ENCODE data around the gene GPR15LG. TPM values are rescaled to one million over a fixed set of nuclear protein-coding genes. Genes with fewer than 3 reads are reported as not detected.

GPR15LG gene
- total RNA-seq, 4 donors from 2014 or later: 10.3 to 25.8 (median 19.7) TPM

DNA sequence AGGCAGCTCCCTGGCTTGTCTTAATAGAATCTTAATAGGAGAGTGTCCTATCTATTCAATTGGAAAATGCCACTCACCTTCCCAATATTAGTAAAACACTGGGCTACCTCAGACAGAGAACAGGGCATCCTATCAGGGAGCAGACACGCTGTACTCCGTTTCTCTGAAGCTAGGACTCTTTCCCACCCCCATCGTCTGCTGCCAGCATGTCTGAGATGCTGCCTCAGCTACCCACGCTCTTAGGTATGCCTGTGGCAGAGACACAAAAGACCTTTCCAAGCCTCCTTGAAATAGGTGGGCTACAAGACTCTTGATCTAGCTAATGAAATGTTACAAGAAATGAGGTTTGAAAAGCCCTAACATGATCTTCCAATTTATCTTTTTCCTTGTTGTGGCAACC, 54.2 kb downstream of the GPR15LG start:
- intact Hi-C loops (cut with DNase I; ENCODE audit: low total_unique reads): no loop called here
- no peak overlapping the region for H3K4me3 ChIP-seq (ENCODE audit: low read depth, poor library complexity, severe bottlenecking)
- TF ChIP-seq, protein P1, sequence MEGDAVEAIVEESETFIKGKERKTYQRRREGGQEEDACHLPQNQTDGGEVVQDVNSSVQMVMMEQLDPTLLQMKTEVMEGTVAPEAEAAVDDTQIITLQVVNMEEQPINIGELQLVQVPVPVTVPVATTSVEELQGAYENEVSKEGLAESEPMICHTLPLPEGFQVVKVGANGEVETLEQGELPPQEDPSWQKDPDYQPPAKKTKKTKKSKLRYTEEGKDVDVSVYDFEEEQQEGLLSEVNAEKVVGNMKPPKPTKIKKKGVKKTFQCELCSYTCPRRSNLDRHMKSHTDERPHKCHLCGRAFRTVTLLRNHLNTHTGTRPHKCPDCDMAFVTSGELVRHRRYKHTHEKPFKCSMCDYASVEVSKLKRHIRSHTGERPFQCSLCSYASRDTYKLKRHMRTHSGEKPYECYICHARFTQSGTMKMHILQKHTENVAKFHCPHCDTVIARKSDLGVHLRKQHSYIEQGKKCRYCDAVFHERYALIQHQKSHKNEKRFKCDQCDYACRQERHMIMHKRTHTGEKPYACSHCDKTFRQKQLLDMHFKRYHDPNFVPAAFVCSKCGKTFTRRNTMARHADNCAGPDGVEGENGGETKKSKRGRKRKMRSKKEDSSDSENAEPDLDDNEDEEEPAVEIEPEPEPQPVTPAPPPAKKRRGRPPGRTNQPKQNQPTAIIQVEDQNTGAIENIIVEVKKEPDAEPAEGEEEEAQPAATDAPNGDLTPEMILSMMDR (IDR thresholded peaks at IDR 0.05): no peak
- no peak for TF ChIP-seq POLR2A (IDR thresholded peaks at IDR 0.05)
- WGBS, 2 donors: 63 to 68% methylated on average over 4 of the region's 4 CpGs
- DNase-seq (ENCODE audit: low spot score in 2 of 2): no peak

DNA sequence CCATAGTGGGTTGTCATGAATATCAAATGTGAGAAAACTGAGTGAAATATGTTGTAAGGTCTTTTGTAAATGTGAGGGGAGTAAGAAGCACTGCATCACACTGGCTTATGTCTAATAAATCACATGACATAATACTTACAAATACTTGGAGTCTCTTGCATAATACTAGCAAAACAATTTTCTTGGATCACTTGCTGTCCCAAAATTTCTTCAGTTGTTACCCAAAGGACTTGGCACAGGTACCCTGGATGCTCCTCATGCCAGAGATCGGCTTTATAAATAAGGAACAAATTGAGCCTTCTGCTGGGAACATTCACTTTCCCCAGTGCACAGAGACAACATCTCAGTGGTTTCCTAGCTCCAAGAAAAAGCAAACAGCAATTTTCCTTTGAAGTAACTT, 56.8 kb downstream of the GPR15LG start:
- peak in 1 of 2 donors; percentile 32 for DNase-seq (ENCODE audit: low spot score in 2 of 2)
- H3K4me3 ChIP-seq (ENCODE audit: low read depth, poor library complexity, severe bottlenecking): no peak overlapping the region
- TF ChIP-seq, protein P1 (IDR thresholded peaks at IDR 0.05): no peak
- TF ChIP-seq POLR2A (IDR thresholded peaks at IDR 0.05): no peak
- intact Hi-C loops (cut with DNase I; ENCODE audit: low total_unique reads): no loop called here
- 35 to 44% methylated on average over 1 of the region's 1 CpG for WGBS, 2 donors

DNA sequence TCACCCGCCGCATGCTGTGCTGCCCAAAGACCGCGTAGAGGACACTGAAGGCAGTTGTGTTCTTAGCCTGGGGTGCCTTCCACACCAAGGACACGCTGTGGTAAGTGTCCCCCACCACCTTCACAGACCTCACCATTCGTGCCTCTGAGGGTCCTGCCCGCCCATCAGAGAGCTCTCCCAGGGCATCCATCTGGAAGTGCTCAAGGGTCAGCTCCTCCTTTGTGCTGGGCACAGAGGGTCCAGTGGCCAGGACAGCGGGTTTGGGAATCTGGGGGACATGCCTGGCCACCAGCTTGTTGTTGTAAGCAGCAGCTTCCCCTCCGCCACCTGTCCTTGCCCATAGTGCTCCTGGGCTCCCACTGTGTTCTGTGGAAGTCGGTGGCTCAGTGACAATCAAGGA, 58.8 kb downstream of the GPR15LG start:
- DNase-seq (ENCODE audit: low spot score in 2 of 2): no peak
- TF ChIP-seq, protein P1 (IDR thresholded peaks at IDR 0.05): no peak
- no peak for TF ChIP-seq POLR2A (IDR thresholded peaks at IDR 0.05)
- intact Hi-C loops (cut with DNase I; ENCODE audit: low total_unique reads): no loop called here
- no peak overlapping the region for H3K4me3 ChIP-seq (ENCODE audit: low read depth, poor library complexity, severe bottlenecking)
- WGBS, 2 donors: 87 to 90% methylated on average over 8 of the region's 10 CpGs

DNA sequence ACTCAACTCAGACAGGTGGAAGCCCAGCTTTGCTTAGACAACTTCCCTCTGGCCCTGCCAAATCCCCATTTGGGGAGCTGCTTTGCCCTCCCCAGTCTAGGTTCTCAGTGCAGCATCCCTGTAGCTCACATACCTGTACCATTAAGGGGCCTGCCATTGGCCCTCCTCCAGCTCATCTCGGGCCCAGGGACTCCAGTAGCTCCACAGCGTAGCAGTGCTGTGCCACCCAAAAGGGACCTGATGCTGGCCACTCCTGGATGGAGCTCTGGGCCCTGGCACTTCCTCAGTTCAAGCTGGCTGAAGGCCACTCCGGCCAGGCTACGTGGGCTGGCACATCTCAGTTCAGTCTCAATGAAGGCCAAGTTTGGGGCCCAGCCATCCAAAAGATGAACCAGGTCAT, 60.3 kb downstream of the GPR15LG start:
- 76 to 92% methylated on average over 4 of the region's 4 CpGs for WGBS, 2 donors
- TF ChIP-seq, protein P1 (IDR thresholded peaks at IDR 0.05): no peak
- no peak for TF ChIP-seq POLR2A (IDR thresholded peaks at IDR 0.05)
- H3K4me3 ChIP-seq (ENCODE audit: low read depth, poor library complexity, severe bottlenecking): no peak overlapping the region
- intact Hi-C loops (cut with DNase I; ENCODE audit: low total_unique reads): no loop called here
- no peak for DNase-seq (ENCODE audit: low spot score in 2 of 2)

DNA sequence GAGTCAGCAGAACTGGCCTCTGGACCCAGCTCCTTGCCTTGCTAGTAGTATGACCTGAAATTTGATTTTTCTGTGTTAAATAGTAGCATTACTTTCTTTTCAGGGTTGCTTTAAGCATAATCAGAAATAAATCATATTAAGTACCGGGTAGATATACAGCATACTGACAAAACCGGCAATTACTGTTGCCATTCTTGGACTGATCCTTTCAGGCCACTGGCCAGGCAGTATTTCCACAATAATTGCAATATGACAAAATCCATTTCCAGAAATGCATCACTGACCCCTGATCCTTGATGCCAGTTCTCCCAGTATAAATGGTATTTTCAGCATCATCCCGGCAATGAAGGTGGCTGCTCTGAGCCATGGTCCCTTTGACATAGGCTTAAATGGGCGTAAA, 60.9 kb downstream of the GPR15LG start:
- no peak overlapping the region for H3K4me3 ChIP-seq (ENCODE audit: low read depth, poor library complexity, severe bottlenecking)
- intact Hi-C loops (cut with DNase I; ENCODE audit: low total_unique reads): no loop called here
- no peak for DNase-seq (ENCODE audit: low spot score in 2 of 2)
- TF ChIP-seq, protein P1 (IDR thresholded peaks at IDR 0.05): no peak
- TF ChIP-seq POLR2A (IDR thresholded peaks at IDR 0.05): no peak
- WGBS, 2 donors: 91% methylated on average over 4 of the region's 4 CpGs

Other genes with a start within 250 kb of the GPR15LG start
- 100 to 1,000 TPM; 103 to 142 (median 127) TPM for gene GHITM, start 34.3 kb upstream of the GPR15LG start, total RNA-seq
- gene CDHR1, start 20.7 kb downstream of the GPR15LG start, total RNA-seq: 100 to 1,000 TPM in 2 of 4 donors, 10 to 100 TPM in 2; 68.5 to 126 (median 101) TPM
- gene LRIT2, start 51.7 kb downstream of the GPR15LG start, total RNA-seq: under 1 TPM in 1 of 4 donors, not detected in 3; 0.23 TPM
- gene LRIT1, start 67.7 kb downstream of the GPR15LG start, total RNA-seq: under 1 TPM in 1 of 4 donors, not detected in 3; 0.19 TPM
- under 1 TPM in 1 of 4 donors, not detected in 3; 0.08 TPM for gene RGR, start 71.3 kb downstream of the GPR15LG start, total RNA-seq
- 10 to 100 TPM; 33.3 to 69.5 (median 47.7) TPM for gene CCSER2, start 154.8 kb downstream of the GPR15LG start, total RNA-seq